GM12892 (cell line): ENCODE data around the gene ZBTB8OS.

Experiments used
- POLR2A ChIP-seq: IDR thresholded peaks from 2 replicates; pipeline ENCODE4 v1.6.1; 2011; ENCODE audit warnings: low read depth, low read length, control low read depth
- POLR2AphosphoS5 ChIP-seq: IDR thresholded peaks from 2 replicates; pipeline ENCODE4 v1.6.1; 2011; ENCODE audit warnings: low read depth, low read length, control low read depth

GRCh38 chr1:32600034-32600433 is 50.3 kb downstream of the ZBTB8OS start:
- TF ChIP-seq POLR2A: no peak
- no peak for TF ChIP-seq POLR2AphosphoS5
